RWPE2 (cell line): Measurements from ENCODE around the gene NOL4L.

Source experiments
- ATAC-seq: fragments of 200-7000 bp; cut with Tn5 transposase; 3 replicates; pipeline ENCODE4 v1.9.1; 2021; ENCODE audit warnings: low read depth
- DNase-seq: peaks from one replicate; pipeline ENCODE4 v3.0.0-alpha.2; 2020; ENCODE audit warnings: low spot score
- H3K27ac ChIP-seq: fragments of 450-650 bp; 2 replicates; pipeline ENCODE4 v1.5.1; 2017; ENCODE audit warnings: mild to moderate bottlenecking; ENCODE audit not compliant: poor library complexity, severe bottlenecking
- H3K27me3 ChIP-seq: fragments of 250-450 bp; sonication (Bioruptor Pico); 2 replicates; pipeline ENCODE4 v1.5.1; 2021; ENCODE audit warnings: mild to moderate bottlenecking, moderate library complexity; ENCODE audit not compliant: insufficient read depth, poor library complexity, severe bottlenecking
- H3K36me3 ChIP-seq: fragments of 250-450 bp; sonication (Bioruptor Pico); 2 replicates; pipeline ENCODE4 v1.5.1; 2020; ENCODE audit warnings: low read depth, mild to moderate bottlenecking, moderate library complexity
- H3K4me1 ChIP-seq: fragments of 250-450 bp; sonication (Bioruptor Pico); 2 replicates; pipeline ENCODE4 v1.5.1; 2021; ENCODE audit warnings: mild to moderate bottlenecking, moderate library complexity; ENCODE audit not compliant: insufficient read depth, poor library complexity, severe bottlenecking
- H3K4me3 ChIP-seq: fragments of 250-450 bp; sonication (Bioruptor Pico); 2 replicates; pipeline ENCODE4 v1.5.1; 2021; ENCODE audit warnings: mild to moderate bottlenecking, moderate library complexity; ENCODE audit not compliant: severe bottlenecking
- H3K9me3 ChIP-seq: fragments of 250-450 bp; sonication (Bioruptor Pico); 2 replicates; pipeline ENCODE4 v1.5.1; 2021; ENCODE audit warnings: mild to moderate bottlenecking, moderate library complexity; ENCODE audit not compliant: severe bottlenecking
- TF ChIP-seq, protein P1 (sequence below): fragments of 450-650 bp; IDR thresholded peaks from one replicate; pipeline ENCODE4 v1.5.1; 2017; ENCODE audit warnings: mild to moderate bottlenecking, moderate library complexity; ENCODE audit not compliant: poor library complexity, severe bottlenecking

NOL4L gene

GRCh38 chr20:32479012-32479411, 106.1 kb downstream of the NOL4L start:
- no peak overlapping the region for H3K27ac ChIP-seq
- TF ChIP-seq, protein P1, sequence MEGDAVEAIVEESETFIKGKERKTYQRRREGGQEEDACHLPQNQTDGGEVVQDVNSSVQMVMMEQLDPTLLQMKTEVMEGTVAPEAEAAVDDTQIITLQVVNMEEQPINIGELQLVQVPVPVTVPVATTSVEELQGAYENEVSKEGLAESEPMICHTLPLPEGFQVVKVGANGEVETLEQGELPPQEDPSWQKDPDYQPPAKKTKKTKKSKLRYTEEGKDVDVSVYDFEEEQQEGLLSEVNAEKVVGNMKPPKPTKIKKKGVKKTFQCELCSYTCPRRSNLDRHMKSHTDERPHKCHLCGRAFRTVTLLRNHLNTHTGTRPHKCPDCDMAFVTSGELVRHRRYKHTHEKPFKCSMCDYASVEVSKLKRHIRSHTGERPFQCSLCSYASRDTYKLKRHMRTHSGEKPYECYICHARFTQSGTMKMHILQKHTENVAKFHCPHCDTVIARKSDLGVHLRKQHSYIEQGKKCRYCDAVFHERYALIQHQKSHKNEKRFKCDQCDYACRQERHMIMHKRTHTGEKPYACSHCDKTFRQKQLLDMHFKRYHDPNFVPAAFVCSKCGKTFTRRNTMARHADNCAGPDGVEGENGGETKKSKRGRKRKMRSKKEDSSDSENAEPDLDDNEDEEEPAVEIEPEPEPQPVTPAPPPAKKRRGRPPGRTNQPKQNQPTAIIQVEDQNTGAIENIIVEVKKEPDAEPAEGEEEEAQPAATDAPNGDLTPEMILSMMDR, result no peak
- ATAC-seq, result no peak
- H3K4me3 ChIP-seq, result no peak overlapping the region
- H3K4me1 ChIP-seq, result peaks cover 17% of the 10 kb centered on the region
- H3K36me3 ChIP-seq, result no peaks in the 10 kb centered on the region
- no peaks in the 10 kb centered on the region for H3K27me3 ChIP-seq
- peak; percentile 73 for DNase-seq
- no peaks in the 10 kb centered on the region for H3K9me3 ChIP-seq

GRCh38 chr20:32478576-32478975, 106.6 kb downstream of the NOL4L start:
- DNase-seq (peak; percentile 55), ATAC-seq (no peak)
- Histone ChIP-seq H3K4me3 (no peak overlapping the region), H3K9me3 (no peaks in the 10 kb centered on the region), H3K36me3 (no peaks in the 10 kb centered on the region), H3K27ac (no peak overlapping the region), H3K27me3 (no peaks in the 10 kb centered on the region), H3K4me1 (peaks cover 17% of the 10 kb centered on the region)
- TF ChIP-seq, protein P1, result no peak

DNA sequence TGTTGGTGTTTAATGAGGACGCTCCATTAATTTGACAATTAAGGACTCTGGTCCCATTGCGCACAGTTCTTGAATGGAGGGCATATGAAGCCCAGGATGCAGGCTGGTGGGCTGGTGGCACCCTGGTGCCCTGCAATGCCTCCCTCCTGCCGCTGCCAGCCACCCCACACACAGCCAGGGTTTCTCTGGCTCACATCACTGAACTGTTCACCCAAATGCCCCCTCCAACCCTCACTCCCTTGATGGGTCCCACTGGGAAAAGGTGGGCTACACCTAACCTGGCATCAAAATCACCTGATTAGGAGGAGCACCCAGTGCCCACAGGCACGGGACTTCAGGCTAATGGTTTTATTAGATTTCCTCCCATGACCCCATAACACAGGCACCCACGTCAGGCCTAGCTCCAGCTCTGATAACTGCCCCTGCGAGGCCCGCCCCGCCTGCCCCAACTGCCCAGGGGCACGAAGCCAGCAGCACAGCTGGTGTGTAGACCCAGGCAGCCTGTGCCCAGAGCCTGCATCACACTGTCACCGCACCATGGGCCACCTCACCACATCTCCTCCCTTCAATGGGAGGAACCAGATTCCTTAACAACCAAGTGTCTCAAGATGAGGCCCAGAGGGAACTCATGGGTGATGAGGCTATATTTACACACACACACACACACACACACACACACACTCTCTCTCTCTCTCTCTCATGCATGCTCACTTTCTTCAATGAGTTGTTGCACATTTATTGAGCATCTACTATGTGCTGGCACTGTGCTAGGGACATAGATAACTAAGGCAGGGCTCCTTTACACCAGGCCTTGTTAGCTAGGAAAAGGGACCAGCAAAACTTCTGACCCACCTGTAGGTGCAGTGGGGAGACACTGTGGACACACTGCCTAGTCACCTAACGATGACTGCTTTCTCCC, 107.3 kb downstream of the NOL4L start:
- H3K4me1 ChIP-seq, result peaks cover 17% of the 10 kb centered on the region
- TF ChIP-seq, protein P1, result no peak

DNA sequence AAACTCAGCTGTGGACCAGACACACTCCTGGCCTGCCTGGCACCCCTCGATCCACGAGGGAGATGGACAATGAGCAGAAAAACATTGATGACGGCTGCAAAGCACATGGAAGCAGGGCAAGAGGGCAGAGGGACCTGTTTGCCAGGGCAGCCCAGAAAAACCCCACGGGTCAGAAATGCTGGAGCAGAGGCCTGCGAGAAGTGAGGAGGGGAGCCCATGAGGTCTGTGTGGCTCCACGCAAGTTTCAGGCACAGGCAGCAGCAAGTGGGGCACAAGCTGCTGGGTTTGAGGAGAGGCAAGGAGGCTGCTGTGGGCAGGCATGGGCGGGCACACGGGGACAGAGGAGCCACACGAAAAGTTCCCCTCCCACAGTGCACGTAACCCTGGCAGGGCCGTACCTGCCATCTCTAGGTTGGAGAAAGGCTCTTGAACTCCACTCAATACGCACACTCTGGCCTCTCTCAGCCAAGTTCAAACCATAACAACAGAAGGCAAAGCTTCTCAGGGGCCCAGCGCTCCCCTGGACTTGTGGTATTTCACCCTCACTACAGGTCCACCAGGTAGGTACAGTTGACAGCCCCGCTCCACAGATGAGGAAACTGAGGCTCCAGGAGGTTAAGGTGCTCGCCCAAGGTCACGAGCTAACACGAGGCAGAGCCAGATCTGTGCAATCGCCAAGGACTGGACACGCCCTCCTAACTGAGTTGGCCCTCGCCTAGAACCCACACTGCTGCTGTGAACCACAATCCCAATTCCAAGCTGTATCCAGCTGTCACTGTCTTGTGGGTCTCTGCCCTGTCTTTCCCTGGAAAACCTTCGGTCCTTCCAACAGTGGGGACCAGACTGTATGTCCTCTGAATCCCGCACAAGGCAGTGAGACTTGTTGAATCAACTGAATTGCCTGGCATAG, 108.2 kb downstream of the NOL4L start:
- TF ChIP-seq, protein P1, result no peak
- DNase-seq (peak; percentile 76), ATAC-seq (no peak)
- no peaks in the 10 kb centered on the region for H3K27me3 ChIP-seq
- no peak overlapping the region for H3K27ac ChIP-seq
- H3K4me3 ChIP-seq, result no peak overlapping the region
- H3K9me3 ChIP-seq, result no peaks in the 10 kb centered on the region
- peaks cover 17% of the 10 kb centered on the region for H3K4me1 ChIP-seq
- H3K36me3 ChIP-seq, result no peaks in the 10 kb centered on the region

More for the DNA sequence above, 107.3 kb downstream of the NOL4L start:
- H3K27ac ChIP-seq, result no peak overlapping the region
- H3K36me3 ChIP-seq, result no peaks in the 10 kb centered on the region
- ATAC-seq, result no peak
- H3K27me3 ChIP-seq, result no peaks in the 10 kb centered on the region
- no peak overlapping the region for H3K4me3 ChIP-seq
- H3K9me3 ChIP-seq, result no peaks in the 10 kb centered on the region
- DNase-seq, result peak; percentile 78
